Vagina (tissue), 2 donors: ENCODE data around the gene SYNE1. TPM values are rescaled to one million over a fixed set of nuclear protein-coding genes. Genes with fewer than 3 reads are reported as not detected.

Source experiments
- DNase-seq, 2 donors: peaks; one replicate each; pipeline ENCODE4 v3.0.0-alpha.2; 2017; ENCODE audit errors: extremely low spot score in 2 of 2
- H3K27ac ChIP-seq: fragments of 200-600 bp; sonication (generic); one replicate; pipeline ENCODE4 v1.5.1; 2019
- H3K27me3 ChIP-seq: fragments of 200-600 bp; sonication (generic); one replicate; pipeline ENCODE4 v1.5.1; 2019
- H3K36me3 ChIP-seq, 2 donors: fragments of 200-600 bp; sonication (generic); one replicate each; pipeline ENCODE4 v1.5.1; 2017 to 2019
- H3K4me1 ChIP-seq: fragments of 200-600 bp; sonication (generic); one replicate; pipeline ENCODE4 v1.5.1; 2019
- H3K4me3 ChIP-seq, 2 donors: fragments of 200-600 bp; sonication (generic); 1 replicate in 1 of 2; 2 replicates in 1 of 2; pipeline ENCODE4 v1.5.1; 2016 to 2019
- H3K9me3 ChIP-seq: fragments of 200-600 bp; sonication (generic); one replicate; pipeline ENCODE4 v1.5.1; 2019
- POLR2A ChIP-seq, 2 donors: fragments of 450-650 bp; IDR thresholded peaks; one replicate each; pipeline ENCODE4 v1.6.1; 2017; ENCODE audit warnings: antibody characterized with exemption in 2 of 2, mild to moderate bottlenecking in 2 of 2, moderate library complexity in 2 of 2
- POLR2AphosphoS5 ChIP-seq, 2 donors: sonication (generic); formaldehyde crosslinking; IDR thresholded peaks; one replicate each; pipeline ENCODE4 v1.9.0; 2017; ENCODE audit warnings: antibody characterized with exemption in 2 of 2, mild to moderate bottlenecking in 2 of 2, low read depth in 1 of 2; ENCODE audit not compliant: insufficient read depth in 1 of 2
- intact Hi-C: fragments of 100-400 bp; cut with DNase I; formaldehyde crosslinking; loops from one replicate; pipeline ENCODE4 v1.15.1; 2023
- total RNA-seq: library from RNA; depleted of rRNA; stranded (reverse); fragments of >200 nt; gene quantifications from one replicate; pipeline ENCODE4 v1.2.3, GENCODE V29; 2016
- TF ChIP-seq, protein P1 (sequence below), 3 experiments: fragments of 450-650 bp in 2 of 3; fragments of 200-600 bp in 1 of 3; sonication (generic) in 1 of 3; IDR thresholded peaks; one replicate each; pipeline ENCODE4 v1.5.1; 2017 to 2019; ENCODE audit warnings: antibody characterized with exemption in 3 of 3, mild to moderate bottlenecking in 2 of 3, moderate library complexity in 2 of 3

SYNE1 gene
- total RNA-seq, 1 donor from 2014 or later, result 81.5 TPM

DNA sequence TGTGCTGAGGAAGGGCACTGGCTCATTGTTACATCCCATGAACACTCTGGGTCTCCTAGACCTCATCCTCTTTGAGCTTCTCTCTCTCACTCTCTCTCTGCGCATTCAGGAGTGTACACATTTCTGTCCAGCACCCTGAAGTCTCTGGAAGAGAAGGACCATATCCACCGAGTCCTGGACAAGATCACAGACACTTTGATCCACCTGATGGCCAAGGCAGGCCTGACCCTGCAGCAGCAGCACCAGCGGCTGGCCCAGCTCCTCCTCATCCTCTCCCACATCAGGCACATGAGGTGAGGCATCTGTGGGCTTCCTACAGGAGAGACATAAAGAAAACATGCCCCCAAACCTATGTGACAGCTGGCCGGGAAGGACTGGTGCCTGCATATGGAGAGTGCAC, 542.9 kb downstream of the SYNE1 start:
- peak in 1 of 2 donors; percentile 83 for DNase-seq
- no peaks in the 10 kb centered on the region for H3K9me3 ChIP-seq
- H3K4me3 ChIP-seq, result no peak overlapping the region
- no peak for TF ChIP-seq POLR2AphosphoS5 (IDR thresholded peaks at IDR 0.05; ENCODE audit: insufficient read depth in 1 of 2, low read depth in 1 of 2)
- no peak for TF ChIP-seq POLR2A (IDR thresholded peaks at IDR 0.05)
- TF ChIP-seq, protein P1, sequence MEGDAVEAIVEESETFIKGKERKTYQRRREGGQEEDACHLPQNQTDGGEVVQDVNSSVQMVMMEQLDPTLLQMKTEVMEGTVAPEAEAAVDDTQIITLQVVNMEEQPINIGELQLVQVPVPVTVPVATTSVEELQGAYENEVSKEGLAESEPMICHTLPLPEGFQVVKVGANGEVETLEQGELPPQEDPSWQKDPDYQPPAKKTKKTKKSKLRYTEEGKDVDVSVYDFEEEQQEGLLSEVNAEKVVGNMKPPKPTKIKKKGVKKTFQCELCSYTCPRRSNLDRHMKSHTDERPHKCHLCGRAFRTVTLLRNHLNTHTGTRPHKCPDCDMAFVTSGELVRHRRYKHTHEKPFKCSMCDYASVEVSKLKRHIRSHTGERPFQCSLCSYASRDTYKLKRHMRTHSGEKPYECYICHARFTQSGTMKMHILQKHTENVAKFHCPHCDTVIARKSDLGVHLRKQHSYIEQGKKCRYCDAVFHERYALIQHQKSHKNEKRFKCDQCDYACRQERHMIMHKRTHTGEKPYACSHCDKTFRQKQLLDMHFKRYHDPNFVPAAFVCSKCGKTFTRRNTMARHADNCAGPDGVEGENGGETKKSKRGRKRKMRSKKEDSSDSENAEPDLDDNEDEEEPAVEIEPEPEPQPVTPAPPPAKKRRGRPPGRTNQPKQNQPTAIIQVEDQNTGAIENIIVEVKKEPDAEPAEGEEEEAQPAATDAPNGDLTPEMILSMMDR (IDR thresholded peaks at IDR 0.05), result no peak
- H3K4me1 ChIP-seq, result peaks cover 58% of the 10 kb centered on the region
- H3K36me3 ChIP-seq, result peaks cover 0 to 6% of the 10 kb centered on the region in 2 donors
- intact Hi-C loops, result no loop called here
- H3K27ac ChIP-seq, result peak overlapping the region; percentile 86
- H3K27me3 ChIP-seq, result no peaks in the 10 kb centered on the region

DNA sequence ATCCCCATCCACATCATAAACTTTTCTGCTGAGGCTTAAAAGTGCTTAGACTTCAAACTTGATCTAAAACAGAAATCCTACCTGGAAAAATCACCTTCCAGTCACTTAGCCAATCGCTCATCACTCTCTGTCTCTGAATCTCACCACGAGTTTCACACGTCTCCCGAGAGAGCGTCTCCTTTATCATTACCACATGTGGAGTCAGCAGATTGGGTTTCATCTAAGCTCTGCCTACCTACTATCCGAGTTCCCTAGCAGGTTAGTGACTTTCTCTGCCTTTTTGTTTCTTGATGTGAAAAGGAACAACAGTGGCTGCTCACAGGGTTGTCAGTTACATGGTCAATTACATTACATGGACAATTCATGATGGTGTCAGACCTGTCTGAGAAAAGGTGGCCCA, 543.5 kb downstream of the SYNE1 start:
- Histone ChIP-seq H3K4me3 (no peak overlapping the region), H3K9me3 (no peaks in the 10 kb centered on the region), H3K4me1 (peaks cover 58% of the 10 kb centered on the region), H3K27me3 (no peaks in the 10 kb centered on the region), H3K27ac (peak overlapping the region; percentile 86), H3K36me3 (peaks cover 0 to under 1% of the 10 kb centered on the region in 2 donors)
- DNase-seq, result peak in 1 of 2 donors; percentile 80
- intact Hi-C loops, result no loop called here
- TF ChIP-seq, protein P1 (IDR thresholded peaks at IDR 0.05), result no peak
- no peak for TF ChIP-seq POLR2A (IDR thresholded peaks at IDR 0.05)
- no peak for TF ChIP-seq POLR2AphosphoS5 (IDR thresholded peaks at IDR 0.05; ENCODE audit: insufficient read depth in 1 of 2, low read depth in 1 of 2)

DNA sequence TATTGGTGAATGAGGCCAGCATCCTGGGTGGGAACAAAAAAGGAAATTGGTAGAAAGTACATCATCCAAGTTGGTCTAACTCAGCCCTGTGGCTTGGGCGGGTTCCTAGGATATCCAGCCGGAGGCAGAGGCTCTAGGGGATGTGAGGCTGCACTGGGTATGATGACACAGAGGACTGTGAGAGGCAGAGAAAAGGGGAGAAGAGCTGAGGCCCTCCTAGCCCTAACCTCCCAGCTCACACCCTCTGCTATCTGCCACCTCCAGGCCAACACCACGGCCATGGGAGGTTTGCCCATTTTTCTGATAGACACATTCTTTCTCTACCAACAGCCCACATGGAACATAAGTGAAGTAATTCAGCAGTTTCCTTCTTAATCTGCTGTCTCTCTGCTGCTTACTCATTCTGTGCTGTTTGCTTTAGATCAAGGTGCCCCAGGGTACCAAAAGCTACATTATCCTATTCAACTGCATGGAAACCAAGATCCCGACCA, 545.3 kb downstream of the SYNE1 start:
- no peak for TF ChIP-seq POLR2AphosphoS5 (IDR thresholded peaks at IDR 0.05; ENCODE audit: insufficient read depth in 1 of 2, low read depth in 1 of 2)
- no peak for TF ChIP-seq POLR2A (IDR thresholded peaks at IDR 0.05)
- TF ChIP-seq, protein P1 (IDR thresholded peaks at IDR 0.05), result no peak
- Histone ChIP-seq H3K27me3 (no peaks in the 10 kb centered on the region), H3K36me3 (no peaks in the 10 kb centered on the region), H3K9me3 (no peaks in the 10 kb centered on the region), H3K27ac (peak overlapping the region; percentile 67), H3K4me3 (no peak overlapping the region), H3K4me1 (peaks cover 58% of the 10 kb centered on the region)
- intact Hi-C loops, result no loop called here
- peak in 1 of 2 donors; percentile 77 for DNase-seq

DNA sequence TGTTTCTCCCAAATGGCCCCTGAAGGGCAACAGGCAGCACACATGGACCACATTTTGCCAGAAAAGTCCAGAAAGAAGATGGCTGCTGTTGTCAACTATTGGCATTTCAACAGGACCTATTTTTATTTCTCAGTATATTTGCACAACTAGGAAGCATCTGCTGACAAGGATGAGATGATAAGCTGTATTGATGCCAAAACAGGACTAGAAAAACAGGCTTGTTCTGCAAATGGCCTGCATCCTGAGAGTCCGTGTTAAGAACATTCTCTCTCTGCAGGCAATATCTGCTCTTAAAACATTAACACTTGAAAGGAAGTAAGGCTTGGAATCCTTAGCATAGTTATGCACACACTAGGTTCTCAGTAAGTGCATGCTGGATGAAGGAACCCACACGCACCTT, 546.0 kb downstream of the SYNE1 start:
- Histone ChIP-seq H3K4me1 (peaks cover 57% of the 10 kb centered on the region), H3K9me3 (no peaks in the 10 kb centered on the region), H3K36me3 (no peaks in the 10 kb centered on the region), H3K27me3 (no peaks in the 10 kb centered on the region), H3K27ac (peak overlapping the region; percentile 67), H3K4me3 (no peak overlapping the region)
- no peak for DNase-seq
- no peak for TF ChIP-seq POLR2A (IDR thresholded peaks at IDR 0.05)
- no peak for TF ChIP-seq POLR2AphosphoS5 (IDR thresholded peaks at IDR 0.05; ENCODE audit: insufficient read depth in 1 of 2, low read depth in 1 of 2)
- TF ChIP-seq, protein P1 (IDR thresholded peaks at IDR 0.05), result no peak
- intact Hi-C loops, result no loop called here

DNA sequence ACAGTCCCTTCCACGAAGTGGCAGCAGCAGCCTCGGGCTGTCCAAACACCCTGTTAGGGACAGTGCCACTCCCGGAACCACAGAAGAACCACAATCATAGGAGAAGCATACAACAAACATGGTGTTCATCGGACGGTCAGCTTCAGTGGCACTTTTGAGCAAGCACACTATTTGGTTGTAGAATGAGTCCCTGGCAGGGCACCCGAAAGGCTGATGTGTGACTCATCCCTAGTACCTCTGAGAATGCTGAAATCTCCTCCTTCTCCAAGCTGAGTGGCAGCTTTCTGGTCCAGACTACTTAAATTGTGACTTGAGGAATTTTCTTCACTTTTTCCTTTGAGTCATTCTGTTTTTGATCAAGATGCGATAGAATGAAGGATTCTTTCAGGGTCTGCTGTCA, 547.2 kb downstream of the SYNE1 start:
- Histone ChIP-seq H3K27ac (peak overlapping the region; percentile 67), H3K27me3 (no peaks in the 10 kb centered on the region), H3K4me3 (no peak overlapping the region), H3K36me3 (no peaks in the 10 kb centered on the region), H3K9me3 (no peaks in the 10 kb centered on the region), H3K4me1 (peaks cover 45% of the 10 kb centered on the region)
- peak in 1 of 2 donors; percentile 87 for DNase-seq
- no peak for TF ChIP-seq POLR2AphosphoS5 (IDR thresholded peaks at IDR 0.05; ENCODE audit: insufficient read depth in 1 of 2, low read depth in 1 of 2)
- TF ChIP-seq, protein P1 (IDR thresholded peaks at IDR 0.05), result no peak
- no peak for TF ChIP-seq POLR2A (IDR thresholded peaks at IDR 0.05)
- intact Hi-C loops, result no loop called here
